H7 (cell line): ENCODE data around the gene HDAC1. TPM values are rescaled to one million over a fixed set of nuclear protein-coding genes. Genes with fewer than 3 reads are reported as not detected.

Experiments
- DNase-seq: peaks from one replicate; pipeline ENCODE4 v3.0.0; 2012
- H3K27me3 ChIP-seq: 2 replicates; pipeline ENCODE4 v1.6.0; 2011; ENCODE audit warnings: mild to moderate bottlenecking, low read length; ENCODE audit not compliant: control insufficient read depth, insufficient read depth
- H3K36me3 ChIP-seq: replicated peaks from 2 replicates; pipeline ENCODE4 v1.5.1; 2011; ENCODE audit warnings: low read length; ENCODE audit not compliant: control insufficient read depth, insufficient read depth
- H3K4me3 ChIP-seq: 2 replicates; pipeline ENCODE4 v1.5.1; 2011; ENCODE audit warnings: low read depth, mild to moderate bottlenecking, control low read depth, low read length, moderate library complexity; ENCODE audit not compliant: insufficient read depth
- total RNA-seq: library from RNA; depleted of rRNA; stranded (reverse); fragments of >200 nt; shearing (Covaris generic); gene quantifications from 2 replicates; pipeline ENCODE4 v1.2.3, GENCODE V29; 2014; rRNA removed

Gene HDAC1
- total RNA-seq, 1 experiment from 2014 or later, result 133 TPM

- Histone ChIP-seq H3K36me3 (peaks cover 41% of the 10 kb centered on the region), H3K4me3 (no peak overlapping the region), H3K27me3 (no peaks in the 10 kb centered on the region)
- no peak for DNase-seq
Measured at GRCh38 chr1:32377541-32378220, 85.8 kb downstream of the HDAC1 start.

- Histone ChIP-seq H3K4me3 (no peak overlapping the region), H3K36me3 (peaks cover 49% of the 10 kb centered on the region), H3K27me3 (no peaks in the 10 kb centered on the region)
- no peak for DNase-seq
Measured at GRCh38 chr1:32380057-32380456, 88.2 kb downstream of the HDAC1 start.

Other genes starting within 250 kb of the HDAC1 start
- 11.1 and 14.3 TPM in 2 replicates for gene TMEM39B, start 219.1 kb upstream of the HDAC1 start, total RNA-seq
- gene KPNA6, start 184.0 kb upstream of the HDAC1 start, total RNA-seq, result 101 and 111 TPM in 2 replicates
- 70.2 and 77.3 TPM in 2 replicates for gene TXLNA, start 112.4 kb upstream of the HDAC1 start, total RNA-seq
- gene CCDC28B, start 91.5 kb upstream of the HDAC1 start, total RNA-seq, result 56.0 and 57.8 TPM in 2 replicates
- gene IQCC, start 86.4 kb upstream of the HDAC1 start, total RNA-seq, result 8.3 and 8.7 TPM in 2 replicates
- not detected in 2 replicates for gene DCDC2B, start 83.0 kb upstream of the HDAC1 start, total RNA-seq
- 11.8 and 16.3 TPM in 2 replicates for gene TMEM234, start 69.7 kb upstream of the HDAC1 start, total RNA-seq
- 458 and 547 TPM in 2 replicates for gene EIF3I, start 69.7 kb upstream of the HDAC1 start, total RNA-seq
- gene FAM167B, start 44.9 kb upstream of the HDAC1 start, total RNA-seq, result 3.1 and 4.1 TPM in 2 replicates
- gene LCK, start 40.8 kb upstream of the HDAC1 start, total RNA-seq, result 70.5 and 75.8 TPM in 2 replicates
- gene MARCKSL1, start 44.1 kb downstream of the HDAC1 start, total RNA-seq, result 478 and 603 TPM in 2 replicates
- 4.0 and 8.2 TPM in 2 replicates for gene FAM229A, start 70.4 kb downstream of the HDAC1 start, total RNA-seq
- gene TSSK3, start 70.5 kb downstream of the HDAC1 start, total RNA-seq, result 1.2 and 3.7 TPM in 2 replicates
- 91.5 and 97.8 TPM in 2 replicates for gene BSDC1, start 102.4 kb downstream of the HDAC1 start, total RNA-seq
- gene ZBTB8B, start 173.0 kb downstream of the HDAC1 start, total RNA-seq, result 1.4 and 2.4 TPM in 2 replicates
- gene ZBTB8A, start 247.3 kb downstream of the HDAC1 start, total RNA-seq, result 6.2 and 9.1 TPM in 2 replicates